Cardiac muscle cell (in vitro differentiated cells and primary cell): Measurements from ENCODE around the gene UBL3. TPM values are rescaled to one million over a fixed set of nuclear protein-coding genes. Genes with fewer than 3 reads are reported as not detected.

Experiments used
- DNase-seq, 2 donors: peaks; one replicate each; pipeline versions ENCODE4 v3.0.0 to v3.0.0-alpha.2; 2010 to 2017; ENCODE audit warnings: low read depth in 1 of 2, low spot score in 1 of 2
- H3K27ac ChIP-seq: fragments of 200-600 bp; sonication (generic); 2 replicates; pipeline ENCODE4 v1.5.1; 2016
- H3K27me3 ChIP-seq: fragments of 200-600 bp; sonication (generic); 2 replicates; pipeline ENCODE4 v1.6.0; 2016; ENCODE audit warnings: control low read depth
- H3K36me3 ChIP-seq: fragments of 200-600 bp; sonication (generic); 2 replicates; pipeline ENCODE4 v1.5.1; 2016; ENCODE audit warnings: control low read depth
- H3K4me1 ChIP-seq: fragments of 200-600 bp; sonication (generic); 2 replicates; pipeline ENCODE4 v1.8.1; 2017; ENCODE audit warnings: low read depth, mild to moderate bottlenecking, mixed run types
- H3K4me3 ChIP-seq: fragments of 200-600 bp; sonication (generic); 2 replicates; pipeline ENCODE4 v1.5.1; 2016; ENCODE audit warnings: mild to moderate bottlenecking
- H3K9me3 ChIP-seq: fragments of 200-600 bp; sonication (generic); 2 replicates; pipeline ENCODE4 v1.5.1; 2017; ENCODE audit warnings: low read depth, mild to moderate bottlenecking, control low read depth
- polyA plus RNA-seq: library from polyadenylated mRNA; unstranded; fragments of >200 nt; fragmentation: Nextera tagmentation; extraction: Ambion mirVana; gene quantifications from 2 replicates; pipeline ENCODE4 v1.2.1, GENCODE V29; 2016
- total RNA-seq: library from RNA; depleted of rRNA; stranded (reverse); fragments of >200 nt; gene quantifications from 2 replicates; pipeline ENCODE4 v1.2.3, GENCODE V29; 2016
- TF ChIP-seq, protein P1 (sequence below): IDR thresholded peaks from 2 replicates; pipeline ENCODE4 v1.5.1; 2012; ENCODE audit warnings: low read depth, mild to moderate bottlenecking, low read length

UBL3 gene
- total and polyA plus RNA-seq, 2 experiments from 2014 or later, result 16.3 to 19.2 TPM

DNA sequence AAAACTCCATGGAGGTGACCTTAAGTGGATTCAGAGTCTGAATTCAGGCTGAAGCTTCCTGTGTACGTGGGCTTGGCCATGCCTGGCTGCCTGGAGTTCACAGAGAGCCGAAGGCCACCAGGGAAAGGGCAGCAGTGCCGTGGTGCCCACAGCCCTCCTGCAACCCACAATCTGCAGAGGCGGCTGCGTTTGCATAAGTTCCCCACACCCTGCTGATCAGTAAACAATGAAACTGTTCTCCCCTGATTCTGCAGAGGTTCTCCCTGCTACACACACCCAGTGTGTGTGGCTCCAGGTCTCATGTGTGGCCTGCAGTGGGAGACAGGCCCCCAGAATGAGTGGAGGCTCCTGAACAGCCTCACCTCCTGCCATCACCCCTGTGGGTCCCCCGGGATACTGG is 128.0 kb downstream of the UBL3 start:
- no peaks in the 10 kb centered on the region for H3K27me3 ChIP-seq
- no peak for DNase-seq
- TF ChIP-seq, protein P1, sequence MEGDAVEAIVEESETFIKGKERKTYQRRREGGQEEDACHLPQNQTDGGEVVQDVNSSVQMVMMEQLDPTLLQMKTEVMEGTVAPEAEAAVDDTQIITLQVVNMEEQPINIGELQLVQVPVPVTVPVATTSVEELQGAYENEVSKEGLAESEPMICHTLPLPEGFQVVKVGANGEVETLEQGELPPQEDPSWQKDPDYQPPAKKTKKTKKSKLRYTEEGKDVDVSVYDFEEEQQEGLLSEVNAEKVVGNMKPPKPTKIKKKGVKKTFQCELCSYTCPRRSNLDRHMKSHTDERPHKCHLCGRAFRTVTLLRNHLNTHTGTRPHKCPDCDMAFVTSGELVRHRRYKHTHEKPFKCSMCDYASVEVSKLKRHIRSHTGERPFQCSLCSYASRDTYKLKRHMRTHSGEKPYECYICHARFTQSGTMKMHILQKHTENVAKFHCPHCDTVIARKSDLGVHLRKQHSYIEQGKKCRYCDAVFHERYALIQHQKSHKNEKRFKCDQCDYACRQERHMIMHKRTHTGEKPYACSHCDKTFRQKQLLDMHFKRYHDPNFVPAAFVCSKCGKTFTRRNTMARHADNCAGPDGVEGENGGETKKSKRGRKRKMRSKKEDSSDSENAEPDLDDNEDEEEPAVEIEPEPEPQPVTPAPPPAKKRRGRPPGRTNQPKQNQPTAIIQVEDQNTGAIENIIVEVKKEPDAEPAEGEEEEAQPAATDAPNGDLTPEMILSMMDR, result no peak
- no peaks in the 10 kb centered on the region for H3K36me3 ChIP-seq
- no peak overlapping the region for H3K4me3 ChIP-seq
- H3K4me1 ChIP-seq, result no peaks in the 10 kb centered on the region
- no peak overlapping the region for H3K27ac ChIP-seq
- no peaks in the 10 kb centered on the region for H3K9me3 ChIP-seq

DNA sequence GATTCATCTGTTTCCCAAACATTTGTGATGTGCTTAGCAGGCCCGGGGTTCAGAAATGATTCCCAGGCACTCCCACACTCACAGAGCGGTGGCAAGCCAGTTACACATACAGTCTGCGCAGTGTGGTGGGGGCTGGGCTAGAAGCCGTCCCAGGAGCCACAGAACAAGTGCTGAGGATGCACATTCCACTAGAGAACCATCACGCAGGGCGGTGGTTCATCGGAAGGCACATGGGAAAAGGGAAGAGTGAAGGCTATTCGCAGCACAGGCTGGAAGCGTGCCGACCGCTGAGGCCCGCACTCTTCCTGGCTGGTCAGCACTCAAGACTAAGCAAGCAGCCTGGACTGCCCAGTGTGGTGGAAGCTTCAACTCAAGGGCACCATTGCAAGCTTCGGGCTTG is 128.7 kb downstream of the UBL3 start:
- Histone ChIP-seq H3K9me3 (no peaks in the 10 kb centered on the region), H3K27ac (no peak overlapping the region), H3K27me3 (no peaks in the 10 kb centered on the region), H3K4me3 (no peak overlapping the region), H3K4me1 (no peaks in the 10 kb centered on the region), H3K36me3 (no peaks in the 10 kb centered on the region)
- DNase-seq, result no peak
- TF ChIP-seq, protein P1, result no peak

DNA sequence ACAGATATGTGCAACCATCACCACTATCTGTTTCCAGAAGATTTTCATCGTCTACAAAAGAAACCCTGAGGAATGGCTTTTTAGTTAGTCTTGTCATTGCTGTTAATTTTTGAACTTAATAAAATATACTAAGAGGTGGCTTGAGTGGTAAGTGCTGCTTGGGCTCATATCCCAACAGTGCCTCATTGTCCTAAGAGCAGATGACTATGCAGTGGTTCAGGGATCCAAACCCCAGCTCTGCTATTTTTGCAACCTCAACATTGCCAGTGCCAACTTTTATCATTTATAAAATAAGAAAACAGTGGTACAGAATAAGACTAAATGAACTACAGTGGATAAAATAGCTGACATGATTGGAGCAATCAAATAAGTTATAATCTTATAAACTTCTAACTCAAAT is 131.7 kb downstream of the UBL3 start:
- no peaks in the 10 kb centered on the region for H3K27me3 ChIP-seq
- H3K4me1 ChIP-seq, result no peaks in the 10 kb centered on the region
- DNase-seq, result no peak
- H3K9me3 ChIP-seq, result no peaks in the 10 kb centered on the region
- TF ChIP-seq, protein P1, result no peak
- H3K4me3 ChIP-seq, result no peak overlapping the region
- no peaks in the 10 kb centered on the region for H3K36me3 ChIP-seq
- no peak overlapping the region for H3K27ac ChIP-seq

DNA sequence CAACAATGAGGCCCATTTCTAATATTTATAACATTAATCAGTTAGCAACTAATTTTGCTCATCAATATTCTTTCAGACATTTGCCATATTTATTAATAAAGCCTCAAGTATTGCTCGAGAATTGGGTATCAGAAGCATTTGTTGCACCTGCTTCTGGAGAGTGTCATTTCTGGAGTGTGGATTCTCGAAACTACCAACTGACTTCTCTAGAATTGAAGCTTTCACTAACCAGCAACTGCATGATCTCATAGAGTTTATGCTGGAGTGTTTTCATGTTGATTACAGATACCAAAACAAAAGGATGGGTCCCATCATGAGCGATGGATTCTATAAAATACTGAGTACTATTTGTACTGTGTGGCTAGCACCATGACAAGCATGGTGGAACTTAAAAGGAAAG is 133.9 kb downstream of the UBL3 start:
- Histone ChIP-seq H3K4me1 (no peaks in the 10 kb centered on the region), H3K9me3 (no peaks in the 10 kb centered on the region), H3K36me3 (no peaks in the 10 kb centered on the region), H3K4me3 (no peak overlapping the region), H3K27ac (no peak overlapping the region), H3K27me3 (no peaks in the 10 kb centered on the region)
- TF ChIP-seq, protein P1, result no peak
- no peak for DNase-seq
